Chondrocyte (in vitro differentiated cells): ENCODE results near the gene ADGRV1. TPM values are rescaled to one million over a fixed set of nuclear protein-coding genes. Genes with fewer than 3 reads are reported as not detected.

Experiments used
- DNase-seq: peaks from one replicate; pipeline ENCODE4 v3.0.0; 2021; ENCODE audit warnings: mixed read lengths, low spot score
- H3K27ac Mint-ChIP-seq: one replicate; pipeline ENCODE4 v1.8.0; 2021; ENCODE audit warnings: mild to moderate bottlenecking, moderate library complexity, mixed read lengths; ENCODE audit not compliant: unreplicated experiment
- H3K27me3 Mint-ChIP-seq: 2 replicates; pipeline ENCODE4 v1.8.0; 2021; ENCODE audit warnings: low read depth, mixed read lengths
- H3K36me3 Mint-ChIP-seq: 2 replicates; pipeline ENCODE4 v1.8.0; 2021; ENCODE audit warnings: low read depth, mixed read lengths
- H3K4me1 Mint-ChIP-seq: 2 replicates; pipeline ENCODE4 v1.8.0; 2021; ENCODE audit warnings: low read depth, mild to moderate bottlenecking, mixed read lengths
- H3K4me3 Mint-ChIP-seq: one replicate; pipeline ENCODE4 v1.8.0; 2021; ENCODE audit warnings: mild to moderate bottlenecking, moderate library complexity, mixed read lengths; ENCODE audit not compliant: unreplicated experiment
- H3K9me3 Mint-ChIP-seq: 2 replicates; pipeline ENCODE4 v1.8.0; 2021; ENCODE audit warnings: low read depth, mixed read lengths
- total RNA-seq: library from RNA; stranded (reverse); gene quantifications from 3 replicates; pipeline ENCODE4 v1.2.1, GENCODE V29; 2021
- TF ChIP-seq, protein P1 (sequence below): fragments of 200-600 bp; sonication (generic); IDR thresholded peaks from 2 replicates; pipeline ENCODE4 v1.5.0; 2021; ENCODE audit warnings: antibody characterized with exemption, mild to moderate bottlenecking, moderate library complexity

The ADGRV1 gene
- total RNA-seq, 1 donor from 2014 or later = 1.5 TPM

GRCh38 chr5:90991201-90991600 lies 432.6 kb downstream of the ADGRV1 start:
- peaks cover 3% of the 10 kb centered on the region for H3K36me3 Mint-ChIP-seq
- TF ChIP-seq, protein P1, sequence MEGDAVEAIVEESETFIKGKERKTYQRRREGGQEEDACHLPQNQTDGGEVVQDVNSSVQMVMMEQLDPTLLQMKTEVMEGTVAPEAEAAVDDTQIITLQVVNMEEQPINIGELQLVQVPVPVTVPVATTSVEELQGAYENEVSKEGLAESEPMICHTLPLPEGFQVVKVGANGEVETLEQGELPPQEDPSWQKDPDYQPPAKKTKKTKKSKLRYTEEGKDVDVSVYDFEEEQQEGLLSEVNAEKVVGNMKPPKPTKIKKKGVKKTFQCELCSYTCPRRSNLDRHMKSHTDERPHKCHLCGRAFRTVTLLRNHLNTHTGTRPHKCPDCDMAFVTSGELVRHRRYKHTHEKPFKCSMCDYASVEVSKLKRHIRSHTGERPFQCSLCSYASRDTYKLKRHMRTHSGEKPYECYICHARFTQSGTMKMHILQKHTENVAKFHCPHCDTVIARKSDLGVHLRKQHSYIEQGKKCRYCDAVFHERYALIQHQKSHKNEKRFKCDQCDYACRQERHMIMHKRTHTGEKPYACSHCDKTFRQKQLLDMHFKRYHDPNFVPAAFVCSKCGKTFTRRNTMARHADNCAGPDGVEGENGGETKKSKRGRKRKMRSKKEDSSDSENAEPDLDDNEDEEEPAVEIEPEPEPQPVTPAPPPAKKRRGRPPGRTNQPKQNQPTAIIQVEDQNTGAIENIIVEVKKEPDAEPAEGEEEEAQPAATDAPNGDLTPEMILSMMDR = no peak
- peaks cover 20% of the 10 kb centered on the region for H3K9me3 Mint-ChIP-seq
- no peaks in the 10 kb centered on the region for H3K4me1 Mint-ChIP-seq
- H3K4me3 Mint-ChIP-seq = no peak overlapping the region
- no peak for DNase-seq
- H3K27ac Mint-ChIP-seq = no peak overlapping the region
- H3K27me3 Mint-ChIP-seq = no peaks in the 10 kb centered on the region

DNA sequence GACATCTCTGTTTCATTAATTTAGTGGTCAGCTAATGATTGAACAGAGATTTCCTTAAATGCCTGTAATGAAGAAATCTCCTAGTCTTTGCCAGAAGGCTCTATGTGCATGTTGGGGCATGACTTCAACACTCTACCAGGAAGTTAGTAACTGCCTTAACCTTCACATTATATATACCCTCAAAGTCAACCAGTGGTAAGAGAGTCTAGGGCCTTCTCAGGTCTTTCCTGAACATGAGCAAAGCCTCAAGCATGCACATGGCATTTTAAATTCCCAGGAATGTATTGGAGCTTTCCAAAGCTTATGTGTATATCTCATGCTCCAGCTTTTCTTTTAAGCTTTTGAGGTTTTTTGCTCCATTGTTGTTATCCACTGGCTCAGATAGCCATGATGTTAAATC lies 436.2 kb downstream of the ADGRV1 start:
- H3K9me3 Mint-ChIP-seq = peaks cover 18% of the 10 kb centered on the region
- TF ChIP-seq, protein P1 = no peak
- H3K36me3 Mint-ChIP-seq = peaks cover 3% of the 10 kb centered on the region
- no peak for DNase-seq
- no peak overlapping the region for H3K4me3 Mint-ChIP-seq
- no peaks in the 10 kb centered on the region for H3K27me3 Mint-ChIP-seq
- no peak overlapping the region for H3K27ac Mint-ChIP-seq
- no peaks in the 10 kb centered on the region for H3K4me1 Mint-ChIP-seq

DNA sequence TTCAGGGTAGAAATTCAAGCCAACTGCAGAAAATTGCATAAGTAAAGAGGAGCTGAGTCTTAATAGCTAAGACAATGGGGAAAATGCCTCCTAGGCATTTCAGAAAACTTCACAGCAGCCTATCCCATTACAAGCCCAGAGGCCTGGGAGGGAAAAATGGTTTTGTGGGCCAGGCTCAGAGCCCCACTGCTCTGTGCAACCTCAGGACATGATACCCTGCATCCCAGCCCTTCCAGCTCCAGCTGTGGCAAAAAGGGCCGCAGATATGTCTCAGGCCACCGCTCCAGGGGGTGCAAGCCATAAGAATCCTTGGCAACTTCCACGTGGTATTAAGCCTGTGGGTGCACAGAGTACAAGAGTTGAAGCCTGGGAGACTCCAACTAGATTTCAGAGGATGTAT lies 437.5 kb downstream of the ADGRV1 start:
- Mint-ChIP-seq H3K36me3 (peaks cover 3% of the 10 kb centered on the region), H3K4me3 (no peak overlapping the region), H3K9me3 (peaks cover 18% of the 10 kb centered on the region), H3K4me1 (no peaks in the 10 kb centered on the region), H3K27ac (no peak overlapping the region), H3K27me3 (no peaks in the 10 kb centered on the region)
- TF ChIP-seq, protein P1 = no peak
- DNase-seq = no peak

DNA sequence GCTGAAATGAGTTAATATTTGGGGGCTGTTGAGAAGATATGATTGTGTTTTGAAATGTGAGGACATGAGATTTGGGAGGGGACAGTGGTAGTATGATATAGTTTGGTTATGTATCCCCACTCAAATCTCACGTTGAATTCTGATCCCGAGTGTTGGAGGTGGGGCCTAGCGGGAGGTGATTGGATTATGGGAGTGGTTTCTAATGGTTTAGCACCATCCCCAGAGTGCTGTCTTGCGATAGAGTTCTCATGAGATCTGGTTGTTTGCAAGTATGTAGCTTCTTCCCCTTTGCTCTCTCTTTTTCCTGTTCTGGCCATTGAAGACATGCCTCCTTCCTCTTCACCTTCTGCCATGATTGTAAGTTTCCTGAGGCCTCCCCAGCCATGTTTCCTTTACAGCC lies 438.5 kb downstream of the ADGRV1 start:
- H3K27ac Mint-ChIP-seq = no peak overlapping the region
- H3K36me3 Mint-ChIP-seq = peaks cover 3% of the 10 kb centered on the region
- H3K27me3 Mint-ChIP-seq = no peaks in the 10 kb centered on the region
- no peak overlapping the region for H3K4me3 Mint-ChIP-seq
- peaks cover 18% of the 10 kb centered on the region for H3K9me3 Mint-ChIP-seq
- TF ChIP-seq, protein P1 = no peak
- no peak for DNase-seq
- no peaks in the 10 kb centered on the region for H3K4me1 Mint-ChIP-seq

- Mint-ChIP-seq H3K4me3 (no peak overlapping the region), H3K4me1 (no peaks in the 10 kb centered on the region), H3K36me3 (peaks cover 2% of the 10 kb centered on the region), H3K27me3 (no peaks in the 10 kb centered on the region), H3K27ac (no peak overlapping the region), H3K9me3 (peaks cover 4% of the 10 kb centered on the region)
- TF ChIP-seq, protein P1 = no peak
- DNase-seq = no peak
These were observed 442.1 kb downstream of the ADGRV1 start for GRCh38 chr5:91000743-91001142.
